Measurements from ENCODE around the gene HAP1. TPM values are rescaled to one million over a fixed set of nuclear protein-coding genes. Genes with fewer than 3 reads are reported as not detected.

Gene HAP1
- total and polyA plus RNA-seq, 4 donors = under 0.01 to 0.05 (median 0.03) TPM

GRCh38 chr17:41740506-41740905 lies 6.1 kb upstream of the HAP1 start:
- TF ChIP-seq YY1 (IDR thresholded peaks at IDR 0.05) = no peak
- TF ChIP-seq MAX (IDR thresholded peaks at IDR 0.05) = no peak
- no peak for TF ChIP-seq HNF4G (IDR thresholded peaks at IDR 0.05)
- TF ChIP-seq TAF1 (conservative IDR thresholded peaks at IDR 0.05) = no peak
- no peak for TF ChIP-seq FOXA1 (IDR thresholded peaks at IDR 0.05)
- DNase-seq (ENCODE audit: low spot score) = no peak
- Histone ChIP-seq H3K4me3 (ENCODE audit: low read depth in 1 of 3, low read length in 3 of 3) (no peak overlapping the region), H3K27ac (ENCODE audit: low read depth in 1 of 2, low read length in 2 of 2) (no peak overlapping the region), H3K4me1 (ENCODE audit: control insufficient read depth in 4 of 4, insufficient read depth in 4 of 4, low read length in 3 of 4) (no peaks in the 10 kb centered on the region), H3K36me3 (ENCODE audit: control insufficient read depth in 4 of 4, insufficient read depth in 3 of 4, low read depth in 1 of 4, low read length in 3 of 4) (no peaks in the 10 kb centered on the region), H3K9me3 (ENCODE audit: control insufficient read depth in 4 of 4, low read length in 3 of 4) (no peaks in the 10 kb centered on the region), H3K9ac (ENCODE audit: low read depth in 1 of 2, low read length in 2 of 2) (no peak overlapping the region), H3K27me3 (ENCODE audit: control insufficient read depth in 4 of 4, insufficient read depth in 4 of 4, low read length in 3 of 4) (peaks cover 0 to 5% (median 0%) of the 10 kb centered on the region in 4 donors)
- WGBS = 87% methylated on average over 5 of the region's 5 CpGs

DNA sequence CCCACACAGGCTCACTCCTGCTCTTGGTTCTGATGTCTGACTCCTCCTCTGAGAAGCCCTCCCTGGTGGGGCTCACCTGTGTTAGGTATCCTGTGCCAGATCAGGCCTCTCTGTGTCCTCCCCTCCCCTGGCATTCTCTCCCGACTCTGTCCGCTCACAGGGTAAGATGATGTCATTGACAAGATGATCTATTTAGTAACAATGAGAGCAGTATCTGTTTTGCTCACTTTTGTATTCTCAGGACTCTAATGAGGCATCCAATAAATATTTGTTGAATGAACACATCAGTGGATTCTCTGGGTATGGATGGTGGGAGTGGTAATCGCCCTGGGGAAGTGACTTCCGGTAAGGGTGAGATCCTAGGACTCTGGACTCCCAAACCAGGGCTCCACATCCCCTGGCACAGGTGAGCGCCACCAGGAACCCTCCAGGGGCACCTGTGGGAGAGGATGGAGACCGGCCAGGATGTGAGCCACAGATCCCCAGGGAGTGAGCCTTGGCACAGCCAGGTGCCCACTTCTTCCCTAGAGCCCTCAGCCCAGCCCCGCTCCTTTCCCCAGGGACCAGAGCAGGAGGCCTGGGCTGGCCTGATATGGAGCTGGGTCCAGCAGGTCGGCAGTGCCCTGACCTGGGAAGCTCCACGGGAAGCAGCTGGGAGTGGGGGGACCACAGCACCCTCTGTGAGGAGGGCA lies 5.4 kb upstream of the HAP1 start:
- peaks cover under 1 to 4% (median 2%) of the 10 kb centered on the region in 4 donors for H3K4me1 ChIP-seq (ENCODE audit: control insufficient read depth in 4 of 4, insufficient read depth in 4 of 4, low read length in 3 of 4)
- no peak for DNase-seq (ENCODE audit: low spot score)
- H3K9ac ChIP-seq (ENCODE audit: low read depth in 1 of 2, low read length in 2 of 2) = no peak overlapping the region
- no peaks in the 10 kb centered on the region for H3K9me3 ChIP-seq (ENCODE audit: control insufficient read depth in 4 of 4, low read length in 3 of 4)
- no peak overlapping the region for H3K27ac ChIP-seq (ENCODE audit: low read depth in 1 of 2, low read length in 2 of 2)
- no peak for TF ChIP-seq CTCF (IDR thresholded peaks at IDR 0.05; ENCODE audit: low read depth, low read length, missing input control)
- TF ChIP-seq GABPA (IDR thresholded peaks at IDR 0.05 in 1 of 2, conservative IDR thresholded peaks at IDR 0.05 in 1 of 2) = no peak
- no peak for TF ChIP-seq SP1 (IDR thresholded peaks at IDR 0.05)
- TF ChIP-seq JUND (IDR thresholded peaks at IDR 0.05) = no peak
- no peak for TF ChIP-seq HNF4G (IDR thresholded peaks at IDR 0.05)
- TF ChIP-seq TAF1 (conservative IDR thresholded peaks at IDR 0.05) = no peak
- TF ChIP-seq FOXA2 (IDR thresholded peaks at IDR 0.05) = no peak
- peaks cover 0 to 5% (median 0%) of the 10 kb centered on the region in 4 donors for H3K27me3 ChIP-seq (ENCODE audit: control insufficient read depth in 4 of 4, insufficient read depth in 4 of 4, low read length in 3 of 4)
- 76% methylated on average over 9 of the region's 9 CpGs for WGBS
- H3K36me3 ChIP-seq (ENCODE audit: control insufficient read depth in 4 of 4, insufficient read depth in 3 of 4, low read depth in 1 of 4, low read length in 3 of 4) = no peaks in the 10 kb centered on the region
- H3K4me3 ChIP-seq (ENCODE audit: low read depth in 1 of 3, low read length in 3 of 3) = no peak overlapping the region

DNA sequence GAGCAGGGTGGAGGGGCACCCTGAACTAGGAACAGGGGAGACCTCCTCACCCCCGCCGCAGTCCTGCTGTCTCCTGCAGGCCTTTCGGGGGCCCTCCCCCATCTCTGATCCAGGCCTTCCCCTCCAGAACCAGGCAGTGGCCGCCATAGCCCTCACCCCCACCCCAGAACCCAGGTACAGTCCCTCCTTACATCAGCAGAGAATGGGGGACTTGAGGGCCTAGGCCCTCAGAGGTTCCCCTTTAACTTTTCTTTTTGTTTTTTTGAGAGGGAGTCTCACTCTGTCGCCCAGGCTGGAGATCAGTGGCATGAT lies 4.3 kb upstream of the HAP1 start:
- 94% methylated on average over 5 of the region's 5 CpGs for WGBS
- DNase-seq (ENCODE audit: low spot score) = no peak
- peaks cover 4 to 15% (median 9%) of the 10 kb centered on the region in 4 donors for H3K4me1 ChIP-seq (ENCODE audit: control insufficient read depth in 4 of 4, insufficient read depth in 4 of 4, low read length in 3 of 4)
- no peak overlapping the region for H3K4me3 ChIP-seq (ENCODE audit: low read depth in 1 of 3, low read length in 3 of 3)
- no peak overlapping the region for H3K9ac ChIP-seq (ENCODE audit: low read depth in 1 of 2, low read length in 2 of 2)
- H3K36me3 ChIP-seq (ENCODE audit: control insufficient read depth in 4 of 4, insufficient read depth in 3 of 4, low read depth in 1 of 4, low read length in 3 of 4) = no peaks in the 10 kb centered on the region
- H3K9me3 ChIP-seq (ENCODE audit: control insufficient read depth in 4 of 4, low read length in 3 of 4) = no peaks in the 10 kb centered on the region
- no peak overlapping the region for H3K27ac ChIP-seq (ENCODE audit: low read depth in 1 of 2, low read length in 2 of 2)
- H3K27me3 ChIP-seq (ENCODE audit: control insufficient read depth in 4 of 4, insufficient read depth in 4 of 4, low read length in 3 of 4) = peaks cover 0 to 5% (median 0%) of the 10 kb centered on the region in 4 donors
- TF ChIP-seq RXRA (IDR thresholded peaks at IDR 0.05) (no peak), FOXA2 (IDR thresholded peaks at IDR 0.05) (no peak), GABPA (IDR thresholded peaks at IDR 0.05 in 1 of 2, conservative IDR thresholded peaks at IDR 0.05 in 1 of 2) (no peak), REST (IDR thresholded peaks at IDR 0.05) (no peak), CTCF (IDR thresholded peaks at IDR 0.05; ENCODE audit: low read depth, low read length, missing input control) (no peak), HNF4G (IDR thresholded peaks at IDR 0.05) (no peak), SP1 (IDR thresholded peaks at IDR 0.05) (no peak), RAD21 (IDR thresholded peaks at IDR 0.05) (no peak), HNF4A (conservative IDR thresholded peaks at IDR 0.05) (no peak), TAF1 (conservative IDR thresholded peaks at IDR 0.05) (no peak), YY1 (IDR thresholded peaks at IDR 0.05) (no peak), NR2F2 (IDR thresholded peaks at IDR 0.05) (no peak), FOXA1 (IDR thresholded peaks at IDR 0.05) (no peak), EGR1 (IDR thresholded peaks at IDR 0.05; ENCODE audit: low read depth in 2 of 2) (no peak)
- TF ChIP-seq, protein P1, sequence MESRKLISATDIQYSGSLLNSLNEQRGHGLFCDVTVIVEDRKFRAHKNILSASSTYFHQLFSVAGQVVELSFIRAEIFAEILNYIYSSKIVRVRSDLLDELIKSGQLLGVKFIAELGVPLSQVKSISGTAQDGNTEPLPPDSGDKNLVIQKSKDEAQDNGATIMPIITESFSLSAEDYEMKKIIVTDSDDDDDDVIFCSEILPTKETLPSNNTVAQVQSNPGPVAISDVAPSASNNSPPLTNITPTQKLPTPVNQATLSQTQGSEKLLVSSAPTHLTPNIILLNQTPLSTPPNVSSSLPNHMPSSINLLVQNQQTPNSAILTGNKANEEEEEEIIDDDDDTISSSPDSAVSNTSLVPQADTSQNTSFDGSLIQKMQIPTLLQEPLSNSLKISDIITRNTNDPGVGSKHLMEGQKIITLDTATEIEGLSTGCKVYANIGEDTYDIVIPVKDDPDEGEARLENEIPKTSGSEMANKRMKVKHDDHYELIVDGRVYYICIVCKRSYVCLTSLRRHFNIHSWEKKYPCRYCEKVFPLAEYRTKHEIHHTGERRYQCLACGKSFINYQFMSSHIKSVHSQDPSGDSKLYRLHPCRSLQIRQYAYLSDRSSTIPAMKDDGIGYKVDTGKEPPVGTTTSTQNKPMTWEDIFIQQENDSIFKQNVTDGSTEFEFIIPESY (IDR thresholded peaks at IDR 0.05) = no peak

Measured in liver (tissue), 9 donors.